BE2C (cell line): ENCODE measurements around the gene SLIT1.

Experiments
- DNase-seq: peaks from one replicate; pipeline ENCODE4 v3.0.0-alpha.2; 2020
- H3K27me3 ChIP-seq: fragments of 250-450 bp; sonication (Bioruptor Pico); 2 replicates; pipeline ENCODE4 v1.5.1; 2020; ENCODE audit warnings: mild to moderate bottlenecking
- H3K36me3 ChIP-seq: fragments of 250-450 bp; sonication (Bioruptor Pico); 2 replicates; pipeline ENCODE4 v1.5.1; 2020; ENCODE audit warnings: mild to moderate bottlenecking
- H3K4me1 ChIP-seq: fragments of 250-450 bp; sonication (Bioruptor Pico); 2 replicates; pipeline ENCODE4 v1.5.1; 2020
- H3K4me3 ChIP-seq: 2 replicates; pipeline ENCODE4 v1.5.1; 2011; ENCODE audit warnings: low read depth, low read length
- H3K9me3 ChIP-seq: fragments of 250-450 bp; sonication (Bioruptor Pico); 2 replicates; pipeline ENCODE4 v1.5.1; 2020
- TF ChIP-seq, protein P1 (sequence below): IDR thresholded peaks from 2 replicates; pipeline ENCODE4 v1.5.1; 2012; ENCODE audit warnings: mild to moderate bottlenecking, low read depth, low read length

Gene SLIT1

GRCh38 chr10:97005349-97005748, 180.4 kb downstream of the SLIT1 start:
- Histone ChIP-seq H3K4me3 (no peak overlapping the region), H3K9me3 (no peaks in the 10 kb centered on the region), H3K36me3 (no peaks in the 10 kb centered on the region), H3K4me1 (no peaks in the 10 kb centered on the region), H3K27me3 (no peaks in the 10 kb centered on the region)
- no peak for DNase-seq
- TF ChIP-seq, protein P1, sequence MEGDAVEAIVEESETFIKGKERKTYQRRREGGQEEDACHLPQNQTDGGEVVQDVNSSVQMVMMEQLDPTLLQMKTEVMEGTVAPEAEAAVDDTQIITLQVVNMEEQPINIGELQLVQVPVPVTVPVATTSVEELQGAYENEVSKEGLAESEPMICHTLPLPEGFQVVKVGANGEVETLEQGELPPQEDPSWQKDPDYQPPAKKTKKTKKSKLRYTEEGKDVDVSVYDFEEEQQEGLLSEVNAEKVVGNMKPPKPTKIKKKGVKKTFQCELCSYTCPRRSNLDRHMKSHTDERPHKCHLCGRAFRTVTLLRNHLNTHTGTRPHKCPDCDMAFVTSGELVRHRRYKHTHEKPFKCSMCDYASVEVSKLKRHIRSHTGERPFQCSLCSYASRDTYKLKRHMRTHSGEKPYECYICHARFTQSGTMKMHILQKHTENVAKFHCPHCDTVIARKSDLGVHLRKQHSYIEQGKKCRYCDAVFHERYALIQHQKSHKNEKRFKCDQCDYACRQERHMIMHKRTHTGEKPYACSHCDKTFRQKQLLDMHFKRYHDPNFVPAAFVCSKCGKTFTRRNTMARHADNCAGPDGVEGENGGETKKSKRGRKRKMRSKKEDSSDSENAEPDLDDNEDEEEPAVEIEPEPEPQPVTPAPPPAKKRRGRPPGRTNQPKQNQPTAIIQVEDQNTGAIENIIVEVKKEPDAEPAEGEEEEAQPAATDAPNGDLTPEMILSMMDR, result no peak

- Histone ChIP-seq H3K36me3 (no peaks in the 10 kb centered on the region), H3K27me3 (no peaks in the 10 kb centered on the region), H3K9me3 (no peaks in the 10 kb centered on the region), H3K4me1 (no peaks in the 10 kb centered on the region), H3K4me3 (no peak overlapping the region)
- TF ChIP-seq, protein P1, result no peak
- DNase-seq, result no peak
Measured at GRCh38 chr10:97004591-97004990, 181.2 kb downstream of the SLIT1 start.

GRCh38 chr10:97003804-97004201, 182.0 kb downstream of the SLIT1 start:
- H3K36me3 ChIP-seq, result no peaks in the 10 kb centered on the region
- TF ChIP-seq, protein P1, result no peak
- no peak for DNase-seq
- H3K4me1 ChIP-seq, result no peaks in the 10 kb centered on the region
- no peaks in the 10 kb centered on the region for H3K27me3 ChIP-seq
- H3K9me3 ChIP-seq, result no peaks in the 10 kb centered on the region
- no peak overlapping the region for H3K4me3 ChIP-seq

GRCh38 chr10:97003151-97003803, 182.5 kb downstream of the SLIT1 start:
- TF ChIP-seq, protein P1, result no peak
- no peak for DNase-seq
- Histone ChIP-seq H3K27me3 (no peaks in the 10 kb centered on the region), H3K36me3 (no peaks in the 10 kb centered on the region), H3K4me1 (no peaks in the 10 kb centered on the region), H3K9me3 (no peaks in the 10 kb centered on the region), H3K4me3 (no peak overlapping the region)

DNA sequence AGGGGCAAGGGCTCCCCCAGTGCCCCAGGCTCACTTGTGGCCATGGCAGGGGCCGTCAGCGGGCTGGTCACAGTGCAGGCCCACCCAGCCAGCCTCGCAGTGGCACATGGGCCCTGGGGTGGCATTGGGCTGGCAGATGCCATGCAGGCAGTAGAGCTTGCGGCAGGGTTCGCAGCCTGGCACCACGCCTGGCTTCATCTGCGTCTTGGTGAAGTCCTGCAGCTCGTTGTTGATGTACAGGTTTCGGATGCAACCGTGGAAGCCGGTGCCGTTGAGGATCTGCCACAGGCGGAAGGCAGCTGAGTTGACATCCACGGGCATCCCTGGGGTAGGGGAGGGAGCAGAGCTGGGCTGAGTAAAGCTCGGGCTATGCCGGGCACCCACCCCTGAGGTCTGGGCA, 183.1 kb downstream of the SLIT1 start:
- Histone ChIP-seq H3K4me3 (no peak overlapping the region), H3K4me1 (no peaks in the 10 kb centered on the region)

More for the DNA sequence above, 183.1 kb downstream of the SLIT1 start:
- Histone ChIP-seq H3K36me3 (no peaks in the 10 kb centered on the region), H3K9me3 (no peaks in the 10 kb centered on the region), H3K27me3 (no peaks in the 10 kb centered on the region)
- TF ChIP-seq, protein P1, result no peak
- DNase-seq, result no peak
